Body of pancreas (tissue), 4 donors: ENCODE data around the gene KRT80. TPM values are rescaled to one million over a fixed set of nuclear protein-coding genes. Genes with fewer than 3 reads are reported as not detected.

Experiments used
- ATAC-seq: fragments of 150-250 bp; one replicate; pipeline ENCODE4 v1.9.1; 2016
- DNase-seq, 4 donors: peaks; one replicate each; pipeline ENCODE4 v3.0.0-alpha.2; 2019
- H3K27ac ChIP-seq, 4 donors: fragments of 200-600 bp; sonication (generic); 1 replicate in 3 of 4; 2 replicates in 1 of 4; pipeline versions ENCODE4 v1.5.1 to v1.6.1; 2016 to 2019; ENCODE audit warnings: mild to moderate bottlenecking in 1 of 4, mixed read lengths in 1 of 4, moderate library complexity in 1 of 4
- H3K27me3 ChIP-seq, 2 donors: fragments of 200-600 bp; sonication (generic); one replicate each; pipeline ENCODE4 v1.6.0; 2016; ENCODE audit warnings: mild to moderate bottlenecking in 1 of 2
- H3K36me3 ChIP-seq, 2 donors: fragments of 200-600 bp; sonication (generic); replicated peaks in 1 of 2; 2 replicates each; pipeline ENCODE4 v1.5.1; 2016; ENCODE audit warnings: low read depth in 2 of 2; ENCODE audit not compliant: insufficient read depth in 1 of 2
- H3K4me1 ChIP-seq: fragments of 200-600 bp; sonication (generic); one replicate; pipeline ENCODE4 v1.6.0; 2016
- H3K4me3 ChIP-seq, 2 donors: fragments of 200-600 bp; sonication (generic); 1 replicate in 1 of 2; 2 replicates in 1 of 2; pipeline ENCODE4 v1.5.1; 2016 to 2019
- H3K9me3 ChIP-seq, 3 donors: fragments of 200-600 bp; sonication (generic); 1 replicate in 2 of 3; 2 replicates in 1 of 3; pipeline ENCODE4 v1.5.1; 2016
- POLR2A ChIP-seq, 3 donors: fragments of 450-650 bp; IDR thresholded peaks; one replicate each; pipeline ENCODE4 v1.6.1; 2016; ENCODE audit warnings: antibody characterized with exemption in 3 of 3, mild to moderate bottlenecking in 2 of 3
- WGBS, 2 donors: methylation state at CpG; one replicate each; pipeline ENCODE4 v1.1.5; 2017; 5-methylcytosine and 5-hydroxymethylcytosine counted together
- intact Hi-C: fragments of 100-400 bp; cut with DNase I; formaldehyde crosslinking; loops from one replicate; pipeline ENCODE4 v1.15.1; 2023
- total RNA-seq, 2 donors: library from RNA; depleted of rRNA; stranded (reverse); fragments of >200 nt; gene quantifications; one replicate each; pipeline ENCODE4 v1.1.0, GENCODE V29; 2016
- TF ChIP-seq, protein P1 (sequence below), 7 experiments: fragments of 450-650 bp in 4 of 7; fragments of 200-600 bp in 3 of 7; sonication (generic) in 3 of 7; IDR thresholded peaks; one replicate each; pipeline ENCODE4 v1.5.1; 2016 to 2019; ENCODE audit warnings: antibody characterized with exemption in 7 of 7

KRT80 gene
- total RNA-seq, 2 donors from 2014 or later, result 10.2 to 11.9 TPM

DNA sequence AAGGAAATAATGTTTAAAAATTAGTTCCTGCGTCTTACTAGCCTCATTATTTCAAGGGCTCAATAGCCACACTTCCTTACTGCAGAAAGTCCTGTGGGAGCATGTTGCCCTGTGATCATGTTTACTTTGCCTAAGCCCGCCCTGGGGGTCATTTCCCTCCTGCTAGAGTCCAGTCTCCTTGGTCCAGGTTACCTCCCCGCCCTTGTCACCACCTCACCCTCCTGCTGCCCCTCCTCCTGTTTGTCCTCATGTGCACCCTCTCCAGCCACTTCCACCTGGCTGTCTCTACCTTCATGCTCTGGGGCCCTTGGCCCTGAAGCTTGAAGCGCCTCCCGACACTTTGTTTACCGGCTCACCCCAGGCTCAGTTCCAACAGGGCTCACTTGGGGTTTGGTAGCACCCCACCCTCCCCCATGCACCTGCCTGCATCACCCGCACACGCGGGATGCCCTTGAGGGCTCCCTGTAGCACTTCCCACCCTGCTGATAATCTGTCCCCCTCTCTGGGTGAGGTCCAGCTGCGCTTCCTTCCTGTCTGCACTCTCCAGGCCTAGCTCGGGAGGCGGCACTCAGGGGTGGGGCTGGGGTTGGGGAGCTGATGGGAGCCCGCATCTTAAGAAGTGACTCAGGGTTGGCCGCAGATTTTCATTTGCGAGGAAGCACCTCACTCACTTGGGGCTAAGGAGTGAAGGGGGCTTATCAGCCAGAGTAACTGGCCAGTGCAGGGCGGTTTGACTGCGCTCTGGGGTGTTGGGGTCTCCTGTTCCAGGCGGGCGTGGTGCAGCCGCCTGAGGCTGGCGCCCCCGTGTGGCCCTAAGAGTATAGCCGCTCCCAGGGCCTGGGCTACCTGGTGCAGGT lies 72.2 kb downstream of the KRT80 start:
- Histone ChIP-seq H3K27me3 (no peaks in the 10 kb centered on the region), H3K4me1 (peaks cover 40% of the 10 kb centered on the region), H3K4me3 (no peak overlapping the region), H3K9me3 (no peaks in the 10 kb centered on the region), H3K27ac (peak overlapping the region in 2 of 4 donors; percentile 44 to 61), H3K36me3 (no peaks in the 10 kb centered on the region)
- intact Hi-C loops, result loop anchor here (5.0 kb wide), 1 partner anchor 37 kb away; no protein-coding TSS in a partner anchor
- DNase-seq (peak; percentile 68 to 73 (median 70)), ATAC-seq (peak; percentile 80)
- WGBS, 2 donors, result 17 to 18% methylated on average over 20 to 23 of the region's 23 CpGs
- no peak for TF ChIP-seq POLR2A (IDR thresholded peaks at IDR 0.05)
- TF ChIP-seq, protein P1, sequence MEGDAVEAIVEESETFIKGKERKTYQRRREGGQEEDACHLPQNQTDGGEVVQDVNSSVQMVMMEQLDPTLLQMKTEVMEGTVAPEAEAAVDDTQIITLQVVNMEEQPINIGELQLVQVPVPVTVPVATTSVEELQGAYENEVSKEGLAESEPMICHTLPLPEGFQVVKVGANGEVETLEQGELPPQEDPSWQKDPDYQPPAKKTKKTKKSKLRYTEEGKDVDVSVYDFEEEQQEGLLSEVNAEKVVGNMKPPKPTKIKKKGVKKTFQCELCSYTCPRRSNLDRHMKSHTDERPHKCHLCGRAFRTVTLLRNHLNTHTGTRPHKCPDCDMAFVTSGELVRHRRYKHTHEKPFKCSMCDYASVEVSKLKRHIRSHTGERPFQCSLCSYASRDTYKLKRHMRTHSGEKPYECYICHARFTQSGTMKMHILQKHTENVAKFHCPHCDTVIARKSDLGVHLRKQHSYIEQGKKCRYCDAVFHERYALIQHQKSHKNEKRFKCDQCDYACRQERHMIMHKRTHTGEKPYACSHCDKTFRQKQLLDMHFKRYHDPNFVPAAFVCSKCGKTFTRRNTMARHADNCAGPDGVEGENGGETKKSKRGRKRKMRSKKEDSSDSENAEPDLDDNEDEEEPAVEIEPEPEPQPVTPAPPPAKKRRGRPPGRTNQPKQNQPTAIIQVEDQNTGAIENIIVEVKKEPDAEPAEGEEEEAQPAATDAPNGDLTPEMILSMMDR (IDR thresholded peaks at IDR 0.05), result peak; percentile 51 to 87 (median 68)

Other genes starting within 250 kb of the KRT80 start
- 10 to 100 TPM; 19.8 to 21.8 TPM for gene ACVR1B, start 240.3 kb downstream of the KRT80 start, total RNA-seq
- gene TAMALIN, start 185.1 kb downstream of the KRT80 start, total RNA-seq, result 10 to 100 TPM in 1 of 2 donors, 1 to 10 TPM in 1; 7.0 to 19.4 TPM
- gene NR4A1, start 140.6 kb downstream of the KRT80 start, total RNA-seq, result 100 to 1,000 TPM in 1 of 2 donors, 10 to 100 TPM in 1; 36.6 to 253 TPM
- 10 to 100 TPM; 25.7 to 25.9 TPM for gene ATG101, start 122.0 kb downstream of the KRT80 start, total RNA-seq
- under 1 TPM; 0.26 to 0.66 TPM for gene SMIM41, start 112.3 kb downstream of the KRT80 start, total RNA-seq
- 100 to 1,000 TPM in 1 of 2 donors, 10 to 100 TPM in 1; 69.2 to 196 TPM for gene KRT7, start 41.2 kb upstream of the KRT80 start, total RNA-seq
- gene KRT86, start 82.6 kb upstream of the KRT80 start, total RNA-seq, result 1 to 10 TPM; 1.8 to 8.6 TPM
- gene KRT81, start 99.5 kb upstream of the KRT80 start, total RNA-seq, result not detected
- gene KRT83, start 129.4 kb upstream of the KRT80 start, total RNA-seq, result not detected
- gene KRT85, start 175.5 kb upstream of the KRT80 start, total RNA-seq, result not detected
- not detected for gene KRT84, start 193.6 kb upstream of the KRT80 start, total RNA-seq
- not detected for gene KRT82, start 214.3 kb upstream of the KRT80 start, total RNA-seq
- gene KRT75, start 242.4 kb upstream of the KRT80 start, total RNA-seq, result not detected